ENCODE measurements around the gene GPR139.

GPR139 gene

GRCh38 chr16:19991614-19992013 is 82.1 kb downstream of the GPR139 start:
- Histone ChIP-seq H3K9me3 (ENCODE audit: control insufficient read depth, insufficient read depth, low read length) (no peaks in the 10 kb centered on the region), H3F3A (ENCODE audit: control insufficient read depth, insufficient read depth) (no peaks in the 10 kb centered on the region), H3K27ac (ENCODE audit: low read depth, low read length) (no peak overlapping the region), H3K4me1 (ENCODE audit: control insufficient read depth, low read length) (no peaks in the 10 kb centered on the region), H3K9me2 (replicated peaks; ENCODE audit: control insufficient read depth, low read length) (no peaks in the 10 kb centered on the region), H4K20me1 (ENCODE audit: control insufficient read depth, insufficient read depth, low read depth, low read length) (no peaks in the 10 kb centered on the region), H3K4me2 (ENCODE audit: low read length) (no peak overlapping the region), H3K36me3 (ENCODE audit: control insufficient read depth, low read length) (no peaks in the 10 kb centered on the region), H3K79me2 (ENCODE audit: control insufficient read depth, low read length) (no peaks in the 10 kb centered on the region), H3K27me3 (ENCODE audit: control insufficient read depth, low read length) (no peaks in the 10 kb centered on the region), H3K4me3 (ENCODE audit: low read length) (no peak overlapping the region)
- TF ChIP-seq CTCF (IDR thresholded peaks at IDR 0.05; ENCODE audit: low read depth, low read length, poor library complexity, severe bottlenecking) (no peak), EZH2phosphoT487 (IDR thresholded peaks at IDR 0.05; ENCODE audit: borderline replicate concordance, low read length) (no peak)

- Histone ChIP-seq H3F3A (ENCODE audit: control insufficient read depth, insufficient read depth) (no peaks in the 10 kb centered on the region), H3K4me2 (ENCODE audit: low read length) (no peak overlapping the region), H3K36me3 (ENCODE audit: control insufficient read depth, low read length) (no peaks in the 10 kb centered on the region), H3K27ac (ENCODE audit: low read depth, low read length) (no peak overlapping the region), H3K79me2 (ENCODE audit: control insufficient read depth, low read length) (no peaks in the 10 kb centered on the region), H3K27me3 (ENCODE audit: control insufficient read depth, low read length) (no peaks in the 10 kb centered on the region), H3K4me1 (ENCODE audit: control insufficient read depth, low read length) (no peaks in the 10 kb centered on the region), H3K4me3 (ENCODE audit: low read length) (no peak overlapping the region), H3K9me3 (ENCODE audit: control insufficient read depth, insufficient read depth, low read length) (no peaks in the 10 kb centered on the region), H4K20me1 (ENCODE audit: control insufficient read depth, insufficient read depth, low read depth, low read length) (no peaks in the 10 kb centered on the region), H3K9me2 (replicated peaks; ENCODE audit: control insufficient read depth, low read length) (no peaks in the 10 kb centered on the region)
- TF ChIP-seq CTCF (IDR thresholded peaks at IDR 0.05; ENCODE audit: low read depth, low read length, poor library complexity, severe bottlenecking): no peak
- no peak for TF ChIP-seq EZH2phosphoT487 (IDR thresholded peaks at IDR 0.05; ENCODE audit: borderline replicate concordance, low read length)
Measured at GRCh38 chr16:19984135-19984534, 89.6 kb downstream of the GPR139 start.
